GM12874 (cell line): ENCODE results near the gene ZDHHC13.

Experiments used
- CTCF ChIP-seq: IDR thresholded peaks from 2 replicates; pipeline ENCODE4 v1.5.1; 2011; ENCODE audit warnings: low read depth, mild to moderate bottlenecking, control low read depth, low read length, moderate library complexity; ENCODE audit not compliant: insufficient read depth

The ZDHHC13 gene

GRCh38 chr11:19187833-19188258, 70.9 kb downstream of the ZDHHC13 start:
- no peak for TF ChIP-seq CTCF

- TF ChIP-seq CTCF: no peak
These were observed 74.7 kb downstream of the ZDHHC13 start for GRCh38 chr11:19191530-19192169.

- TF ChIP-seq CTCF: no peak
These were observed 76.9 kb downstream of the ZDHHC13 start for GRCh38 chr11:19193916-19194315.

- TF ChIP-seq CTCF: no peak
These were observed 77.8 kb downstream of the ZDHHC13 start for GRCh38 chr11:19194620-19195308.

GRCh38 chr11:19196432-19196831, 79.5 kb downstream of the ZDHHC13 start:
- no peak for TF ChIP-seq CTCF

GRCh38 chr11:19199048-19199447, 82.1 kb downstream of the ZDHHC13 start:
- no peak for TF ChIP-seq CTCF

- no peak for TF ChIP-seq CTCF
These were observed 82.8 kb downstream of the ZDHHC13 start for GRCh38 chr11:19199771-19200170.
